Loucy (cell line): ENCODE data around the gene ME3.

Experiments
- H2AFZ ChIP-seq: fragments of 200-600 bp; sonication (generic); 2 replicates; pipeline ENCODE4 v1.6.0; 2016; ENCODE audit warnings: antibody characterized with exemption, mild to moderate bottlenecking, low read length, moderate library complexity
- H3F3A ChIP-seq: fragments of 200-600 bp; 2 replicates; pipeline ENCODE4 v1.6.0; 2016; ENCODE audit warnings: antibody characterized with exemption, low read depth, mild to moderate bottlenecking
- H3K27me3 ChIP-seq: fragments of 200-600 bp; sonication (generic); 2 replicates; pipeline ENCODE4 v1.6.1; 2014; ENCODE audit warnings: low read length, mild to moderate bottlenecking; ENCODE audit not compliant: insufficient read depth, poor library complexity, severe bottlenecking
- H3K36me3 ChIP-seq: fragments of 200-600 bp; sonication (generic); 2 replicates; pipeline ENCODE4 v1.6.1; 2016; ENCODE audit warnings: low read length; ENCODE audit not compliant: insufficient read depth
- H3K4me1 ChIP-seq: fragments of 200-600 bp; sonication (generic); 2 replicates; pipeline ENCODE4 v1.5.1; 2014; ENCODE audit warnings: low read length, mild to moderate bottlenecking; ENCODE audit not compliant: insufficient read depth, poor library complexity, severe bottlenecking
- H3K4me2 ChIP-seq: fragments of 200-600 bp; sonication (generic); 2 replicates; pipeline ENCODE4 v1.6.0; 2014; ENCODE audit warnings: antibody characterized with exemption, low read length, low read depth, mild to moderate bottlenecking; ENCODE audit not compliant: poor library complexity, severe bottlenecking
- H3K4me3 ChIP-seq: fragments of 200-600 bp; sonication (generic); 2 replicates; pipeline ENCODE4 v1.5.1; 2014; ENCODE audit warnings: low read length, mild to moderate bottlenecking, mixed read lengths; ENCODE audit not compliant: poor library complexity, severe bottlenecking
- H3K79me2 ChIP-seq: fragments of 200-600 bp; sonication (generic); 2 replicates; pipeline ENCODE4 v1.6.1; 2014; ENCODE audit warnings: low read length; ENCODE audit not compliant: insufficient read depth
- H3K9ac ChIP-seq: fragments of 200-600 bp; sonication (generic); 2 replicates; pipeline ENCODE4 v1.6.0; 2014; ENCODE audit warnings: mild to moderate bottlenecking, low read depth, low read length, moderate library complexity; ENCODE audit not compliant: poor library complexity, severe bottlenecking
- H3K9me2 ChIP-seq: fragments of 200-600 bp; sonication (generic); replicated peaks from 2 replicates; pipeline ENCODE4 v1.6.1; 2016; ENCODE audit warnings: low read depth, low read length, mixed read lengths
- H3K9me3 ChIP-seq: fragments of 200-600 bp; sonication (generic); 2 replicates; pipeline ENCODE4 v1.6.1; 2014; ENCODE audit warnings: mild to moderate bottlenecking, antibody characterized with exemption, low read length, low read depth; ENCODE audit not compliant: insufficient read depth
- H4K20me1 ChIP-seq: fragments of 200-600 bp; sonication (generic); 2 replicates; pipeline ENCODE4 v1.6.0; 2014; ENCODE audit warnings: antibody characterized with exemption, low read length, mild to moderate bottlenecking; ENCODE audit not compliant: insufficient read depth, poor library complexity, severe bottlenecking
- CTCF ChIP-seq: fragments of 200-600 bp; sonication (generic); conservative IDR thresholded peaks from 2 replicates; pipeline ENCODE4 v1.5.1; 2014; ENCODE audit warnings: mild to moderate bottlenecking, antibody characterized with exemption, low read length
- EZH2phosphoT487 ChIP-seq: fragments of 200-600 bp; IDR thresholded peaks from 2 replicates; pipeline ENCODE4 v1.6.1; 2018; ENCODE audit warnings: antibody characterized with exemption, mild to moderate bottlenecking, moderate library complexity, borderline replicate concordance

The ME3 gene

GRCh38 chr11:86717817-86718501, 45.5 kb upstream of the ME3 start:
- Histone ChIP-seq H3K4me2 (no peak overlapping the region), H2AFZ (no peak overlapping the region), H3K79me2 (no peaks in the 10 kb centered on the region)

GRCh38 chr11:86715611-86716010, 43.2 kb upstream of the ME3 start:
- Histone ChIP-seq H3K9me3 (no peaks in the 10 kb centered on the region), H3F3A (no peaks in the 10 kb centered on the region), H3K4me3 (no peak overlapping the region), H4K20me1 (no peaks in the 10 kb centered on the region), H3K27me3 (no peaks in the 10 kb centered on the region), H3K9me2 (no peaks in the 10 kb centered on the region), H3K4me1 (no peaks in the 10 kb centered on the region), H3K4me2 (no peak overlapping the region), H2AFZ (no peak overlapping the region), H3K9ac (no peak overlapping the region), H3K36me3 (no peaks in the 10 kb centered on the region), H3K79me2 (no peaks in the 10 kb centered on the region)
- TF ChIP-seq EZH2phosphoT487 (no peak), CTCF (no peak)

More at GRCh38 chr11:86717817-86718501, 45.5 kb upstream of the ME3 start:
- no peak overlapping the region for H3K9ac ChIP-seq
- no peaks in the 10 kb centered on the region for H3K36me3 ChIP-seq
- no peak overlapping the region for H3K4me3 ChIP-seq
- no peaks in the 10 kb centered on the region for H3K9me3 ChIP-seq
- H4K20me1 ChIP-seq, result no peaks in the 10 kb centered on the region
- TF ChIP-seq CTCF, result no peak
- TF ChIP-seq EZH2phosphoT487, result no peak
- no peaks in the 10 kb centered on the region for H3K9me2 ChIP-seq
- no peaks in the 10 kb centered on the region for H3F3A ChIP-seq
- H3K27me3 ChIP-seq, result no peaks in the 10 kb centered on the region
- no peaks in the 10 kb centered on the region for H3K4me1 ChIP-seq

- TF ChIP-seq CTCF (no peak), EZH2phosphoT487 (no peak)
- Histone ChIP-seq H3K4me2 (no peak overlapping the region), H3K79me2 (no peaks in the 10 kb centered on the region), H3F3A (no peaks in the 10 kb centered on the region), H3K4me1 (no peaks in the 10 kb centered on the region), H3K9me2 (no peaks in the 10 kb centered on the region), H2AFZ (no peak overlapping the region), H3K9me3 (no peaks in the 10 kb centered on the region), H3K9ac (no peak overlapping the region), H3K36me3 (no peaks in the 10 kb centered on the region), H3K27me3 (no peaks in the 10 kb centered on the region), H4K20me1 (no peaks in the 10 kb centered on the region), H3K4me3 (no peak overlapping the region)
Observed at GRCh38 chr11:86713552-86713951, 41.1 kb upstream of the ME3 start.
